ENCODE results near the gene TMEM248. TPM values are rescaled to one million over a fixed set of nuclear protein-coding genes. Genes with fewer than 3 reads are reported as not detected.
"Not testable (repeated sequence)": the region's sequence is repeated elsewhere in the genome, so short reads cannot be mapped to it uniquely, and the experiment has no call there.

Gene TMEM248
- total RNA-seq, 1 experiment from 2014 or later = 83.6 TPM

- no peak overlapping the region for H3K4me3 ChIP-seq
- no peak overlapping the region for H3K27ac ChIP-seq
- no peak overlapping the region for H2AFZ ChIP-seq
- TF ChIP-seq EZH2 (IDR thresholded peaks at IDR 0.05; ENCODE audit: low read depth) = no peak
- TF ChIP-seq CTCF (conservative IDR thresholded peaks at IDR 0.05) = no peak; the same call in 1 of the 2 replicates
- no peak for DNase-seq
- no peaks in the 10 kb centered on the region for H3K79me2 ChIP-seq (ENCODE audit: low read depth)
- H3K9me2 ChIP-seq (ENCODE audit: insufficient read depth) = no peaks in the 10 kb centered on the region
- no peaks in the 10 kb centered on the region for H3F3A ChIP-seq (ENCODE audit: insufficient read depth, low read depth)
- no TSS peak for BruUV-seq (replicated peaks)
- ChIA-PET CTCF (no interaction called here), POLR2A (ENCODE audit: unreplicated experiment) (interaction anchor here (0.6 kb wide), 1 partner anchor 51 kb away, joined by 5 read pairs; no protein-coding TSS in a partner anchor)
- H3K4me1 ChIP-seq (replicated peaks; ENCODE audit: insufficient read depth) = no peaks in the 10 kb centered on the region
- H4K20me1 ChIP-seq (ENCODE audit: insufficient read depth) = no peaks in the 10 kb centered on the region
- intact Hi-C loops (cut with micrococcal nuclease; ENCODE audit: unreplicated experiment) = no loop called here
- H3K36me3 ChIP-seq (ENCODE audit: low read depth) = no peaks in the 10 kb centered on the region
- H3K4me2 ChIP-seq = no peak overlapping the region
- H3K27me3 ChIP-seq (ENCODE audit: insufficient read depth, low read depth) = no peaks in the 10 kb centered on the region
- no peaks in the 10 kb centered on the region for H3K9me3 ChIP-seq (ENCODE audit: insufficient read depth, low read depth)
Observed at GRCh38 chr7:66905689-66906088, 15.3 kb upstream of the TMEM248 start.

GRCh38 chr7:66907731-66908130, 13.3 kb upstream of the TMEM248 start:
- no peak overlapping the region for H3K4me3 ChIP-seq
- BruUV-seq (replicated peaks) = no TSS peak
- H3K79me2 ChIP-seq (ENCODE audit: low read depth) = no peaks in the 10 kb centered on the region
- H3K27me3 ChIP-seq (ENCODE audit: insufficient read depth, low read depth) = no peaks in the 10 kb centered on the region
- no peak overlapping the region for H3K4me2 ChIP-seq
- H3K27ac ChIP-seq = no peak overlapping the region
- no peaks in the 10 kb centered on the region for H3K9me3 ChIP-seq (ENCODE audit: insufficient read depth, low read depth)
- TF ChIP-seq EZH2 (IDR thresholded peaks at IDR 0.05; ENCODE audit: low read depth) (no peak), CTCF (conservative IDR thresholded peaks at IDR 0.05) (no peak)
- H2AFZ ChIP-seq = no peak overlapping the region
- ChIA-PET CTCF (no interaction called here), POLR2A (ENCODE audit: unreplicated experiment) (no interaction called here)
- no peaks in the 10 kb centered on the region for H3K9me2 ChIP-seq (ENCODE audit: insufficient read depth)
- H3K36me3 ChIP-seq (ENCODE audit: low read depth) = no peaks in the 10 kb centered on the region
- no peaks in the 10 kb centered on the region for H4K20me1 ChIP-seq (ENCODE audit: insufficient read depth)
- H3F3A ChIP-seq (ENCODE audit: insufficient read depth, low read depth) = no peaks in the 10 kb centered on the region
- intact Hi-C loops (cut with micrococcal nuclease; ENCODE audit: unreplicated experiment) = no loop called here
- no peak for DNase-seq
- H3K4me1 ChIP-seq (replicated peaks; ENCODE audit: insufficient read depth) = no peaks in the 10 kb centered on the region

DNA sequence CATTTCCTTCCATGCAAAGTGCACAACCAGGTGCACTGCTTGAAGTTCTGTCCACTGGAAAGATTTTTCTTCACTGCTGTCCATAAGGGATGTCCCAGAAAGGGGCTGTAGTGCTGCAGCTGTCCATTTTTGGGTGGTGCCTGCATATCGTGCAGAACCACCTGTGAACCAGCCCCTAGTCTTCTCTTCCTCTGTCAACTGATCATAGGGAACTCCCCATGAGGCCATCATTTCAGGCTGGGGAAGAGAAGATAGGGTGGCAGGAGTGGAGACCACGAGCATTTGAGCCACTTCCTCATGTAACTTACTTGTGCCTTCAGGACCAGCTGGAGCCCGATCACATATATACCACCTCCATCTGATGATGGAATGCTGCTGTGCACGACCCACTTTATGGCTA, 12.4 kb upstream of the TMEM248 start:
- DNase-seq; H3K9me2 ChIP-seq (ENCODE audit: insufficient read depth); H3K27ac ChIP-seq; BruUV-seq (replicated peaks); H3K9me3 ChIP-seq (ENCODE audit: insufficient read depth, low read depth); CTCF ChIA-PET; intact Hi-C loops (cut with micrococcal nuclease; ENCODE audit: unreplicated experiment); H3K36me3 ChIP-seq (ENCODE audit: low read depth); H3K79me2 ChIP-seq (ENCODE audit: low read depth); H3K4me1 ChIP-seq (replicated peaks; ENCODE audit: insufficient read depth); H3K27me3 ChIP-seq (ENCODE audit: insufficient read depth, low read depth); H3K4me3 ChIP-seq; H3F3A ChIP-seq (ENCODE audit: insufficient read depth, low read depth); H2AFZ ChIP-seq; H3K4me2 ChIP-seq; POLR2A ChIA-PET (ENCODE audit: unreplicated experiment); H4K20me1 ChIP-seq (ENCODE audit: insufficient read depth): not testable (repeated sequence)

- no peak for DNase-seq
- Histone ChIP-seq H3K36me3 (ENCODE audit: low read depth) (no peaks in the 10 kb centered on the region), H3F3A (ENCODE audit: insufficient read depth, low read depth) (peaks cover 3% of the 10 kb centered on the region; the same call in 1 of the 2 replicates), H3K4me3 (no peak overlapping the region), H3K9me3 (ENCODE audit: insufficient read depth, low read depth) (no peaks in the 10 kb centered on the region), H3K79me2 (ENCODE audit: low read depth) (no peaks in the 10 kb centered on the region), H3K27me3 (ENCODE audit: insufficient read depth, low read depth) (no peaks in the 10 kb centered on the region), H2AFZ (no peak overlapping the region), H4K20me1 (ENCODE audit: insufficient read depth) (no peaks in the 10 kb centered on the region), H3K4me2 (no peak overlapping the region), H3K27ac (no peak overlapping the region), H3K4me1 (replicated peaks; ENCODE audit: insufficient read depth) (no peaks in the 10 kb centered on the region), H3K9me2 (ENCODE audit: insufficient read depth) (no peaks in the 10 kb centered on the region)
- TF ChIP-seq EZH2 (IDR thresholded peaks at IDR 0.05; ENCODE audit: low read depth) (no peak), CTCF (conservative IDR thresholded peaks at IDR 0.05) (no peak)
- POLR2A ChIA-PET (ENCODE audit: unreplicated experiment) = interaction anchor here (0.5 kb wide), 1 partner anchor 14 kb away, joined by 13 read pairs; no protein-coding TSS in a partner anchor
- CTCF ChIA-PET = no interaction called here
- no TSS peak for BruUV-seq (replicated peaks)
- intact Hi-C loops (cut with micrococcal nuclease; ENCODE audit: unreplicated experiment) = no loop called here
Observed at GRCh38 chr7:66910789-66911188, 10.2 kb upstream of the TMEM248 start.

DNA sequence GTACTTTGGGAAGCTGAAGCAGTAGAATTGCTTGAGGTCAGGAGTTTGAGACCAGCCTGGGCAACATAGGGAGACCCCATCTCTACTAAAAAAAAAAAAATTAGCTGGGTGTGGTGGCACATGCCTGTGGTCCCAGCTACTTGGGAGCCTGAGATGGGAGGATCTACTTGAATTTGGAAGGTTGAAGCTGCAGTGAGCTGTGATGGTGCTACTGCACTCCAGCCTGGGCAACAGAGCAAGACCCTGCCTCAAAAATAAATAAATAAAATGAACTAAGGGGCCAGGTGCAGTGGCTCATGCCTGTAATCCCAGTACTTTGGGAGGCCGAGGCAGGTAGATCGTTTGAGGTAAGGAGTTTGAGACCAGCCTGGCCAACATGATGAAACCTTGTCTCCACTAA, 9.8 kb upstream of the TMEM248 start:
- CTCF ChIA-PET = not testable (repeated sequence)
- POLR2A ChIA-PET (ENCODE audit: unreplicated experiment) = interaction anchor here (0.5 kb wide), 1 partner anchor 13 kb away, joined by 13 read pairs; no protein-coding TSS in a partner anchor

More for the DNA sequence above, 9.8 kb upstream of the TMEM248 start:
- DNase-seq; H3K27ac ChIP-seq; H3K27me3 ChIP-seq (ENCODE audit: insufficient read depth, low read depth); H3K4me3 ChIP-seq; H3K9me3 ChIP-seq (ENCODE audit: insufficient read depth, low read depth); H3K36me3 ChIP-seq (ENCODE audit: low read depth); H3K4me2 ChIP-seq; BruUV-seq (replicated peaks); H4K20me1 ChIP-seq (ENCODE audit: insufficient read depth); intact Hi-C loops (cut with micrococcal nuclease; ENCODE audit: unreplicated experiment); H3K4me1 ChIP-seq (replicated peaks; ENCODE audit: insufficient read depth); H3F3A ChIP-seq (ENCODE audit: insufficient read depth, low read depth); H3K9me2 ChIP-seq (ENCODE audit: insufficient read depth); H3K79me2 ChIP-seq (ENCODE audit: low read depth); H2AFZ ChIP-seq: not testable (repeated sequence)
